GM18499 (cell line): ENCODE data around the gene INAFM2.

Experiments
- ATAC-seq: cut with Tn5 transposase; IDR thresholded peaks from one replicate; pipeline ENCODE4 v1.9.1; 2021; ENCODE audit warnings: moderate number of reproducible peaks; ENCODE audit not compliant: insufficient read depth, unreplicated experiment

INAFM2 gene

GRCh38 chr15:40354408-40355171 lies 31.1 kb downstream of the INAFM2 start:
- ATAC-seq, result no peak

- no peak for ATAC-seq
Observed at GRCh38 chr15:40355976-40356585, 32.6 kb downstream of the INAFM2 start.

GRCh38 chr15:40357246-40357645 lies 33.8 kb downstream of the INAFM2 start:
- ATAC-seq, result no peak

- ATAC-seq, result no peak
Observed at GRCh38 chr15:40357723-40358470, 34.4 kb downstream of the INAFM2 start, which contains the start of gene DISP2. DISP2 (plus strand) TSS chr15:40358219; CDS start chr15:40358322, 103 bp downstream.

- ATAC-seq, result no peak
Observed at GRCh38 chr15:40358471-40359353, 35.2 kb downstream of the INAFM2 start.

- no peak for ATAC-seq
Observed at GRCh38 chr15:40360015-40360414, 36.5 kb downstream of the INAFM2 start.

GRCh38 chr15:40361640-40362039 lies 38.1 kb downstream of the INAFM2 start:
- no peak for ATAC-seq

GRCh38 chr15:40363611-40364010 lies 40.1 kb downstream of the INAFM2 start:
- no peak for ATAC-seq

- ATAC-seq, result no peak
Observed at GRCh38 chr15:40364251-40364650, 40.8 kb downstream of the INAFM2 start.

GRCh38 chr15:40365016-40365415 lies 41.5 kb downstream of the INAFM2 start:
- no peak for ATAC-seq

- ATAC-seq, result no peak
Observed at GRCh38 chr15:40365624-40366456, 42.3 kb downstream of the INAFM2 start.

- no peak for ATAC-seq
Observed at GRCh38 chr15:40366457-40367370, 43.2 kb downstream of the INAFM2 start.

- no peak for ATAC-seq
Observed at GRCh38 chr15:40367371-40367685, 43.8 kb downstream of the INAFM2 start.

- ATAC-seq, result peak; percentile 72
Observed at GRCh38 chr15:40367686-40368611, 44.5 kb downstream of the INAFM2 start.

GRCh38 chr15:40368719-40369473 lies 45.4 kb downstream of the INAFM2 start:
- ATAC-seq, result no peak

GRCh38 chr15:40369474-40369869 lies 46.0 kb downstream of the INAFM2 start:
- no peak for ATAC-seq

GRCh38 chr15:40369971-40370370 lies 46.5 kb downstream of the INAFM2 start:
- ATAC-seq, result no peak
